Measurements from ENCODE around the gene IFT22. TPM values are rescaled to one million over a fixed set of nuclear protein-coding genes. Genes with fewer than 3 reads are reported as not detected.

IFT22 gene
- total RNA-seq: 41.7 TPM

DNA sequence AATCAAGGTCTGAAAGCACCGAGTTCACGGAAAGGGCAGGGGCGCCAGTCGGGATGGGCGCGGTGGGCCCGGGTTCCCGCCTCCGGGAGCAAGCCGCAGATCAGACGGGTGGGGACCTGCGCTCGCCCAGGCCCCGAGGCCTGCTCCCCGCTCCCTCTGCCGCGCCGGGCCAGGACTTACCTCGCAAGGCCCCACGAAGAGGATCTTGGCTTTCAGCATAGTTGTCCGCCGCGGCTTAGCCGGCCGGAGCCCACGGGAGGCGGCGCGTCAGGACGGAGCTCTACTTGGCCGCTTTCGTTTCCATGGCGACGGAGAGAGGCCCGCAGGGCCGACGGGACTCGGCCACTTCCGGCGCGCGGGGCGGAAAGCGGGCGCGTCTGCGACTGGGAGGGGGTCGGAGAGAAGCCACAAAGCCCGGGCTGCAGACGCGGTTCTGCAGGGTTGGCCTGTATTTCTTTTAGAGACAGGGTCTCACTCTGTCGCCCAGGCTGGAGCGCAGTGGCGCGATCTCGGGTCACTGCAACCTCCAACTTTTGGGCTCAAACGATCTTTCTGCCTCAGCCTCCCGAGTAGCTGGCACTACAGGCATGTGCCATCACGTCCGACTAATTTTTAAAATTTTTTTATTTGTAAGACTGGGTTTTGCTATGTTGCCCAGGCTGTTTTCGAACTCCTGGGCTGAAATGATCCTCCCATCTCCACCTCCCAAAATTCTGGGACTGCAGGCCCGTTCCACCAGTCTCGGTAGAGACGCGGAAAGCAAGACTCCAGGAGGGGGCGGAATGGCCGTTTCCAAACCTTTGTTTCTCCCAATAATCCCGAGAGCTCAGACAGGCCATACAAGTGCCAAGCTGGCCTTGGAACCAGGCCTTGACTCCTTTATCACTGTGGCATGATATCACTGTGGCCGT is at the start of gene IFT22:
IFT22 (minus strand) TSS at position 322 of the 911 bp plus-strand sequence; CDS start at position 219, 103 bp downstream.

DNA sequence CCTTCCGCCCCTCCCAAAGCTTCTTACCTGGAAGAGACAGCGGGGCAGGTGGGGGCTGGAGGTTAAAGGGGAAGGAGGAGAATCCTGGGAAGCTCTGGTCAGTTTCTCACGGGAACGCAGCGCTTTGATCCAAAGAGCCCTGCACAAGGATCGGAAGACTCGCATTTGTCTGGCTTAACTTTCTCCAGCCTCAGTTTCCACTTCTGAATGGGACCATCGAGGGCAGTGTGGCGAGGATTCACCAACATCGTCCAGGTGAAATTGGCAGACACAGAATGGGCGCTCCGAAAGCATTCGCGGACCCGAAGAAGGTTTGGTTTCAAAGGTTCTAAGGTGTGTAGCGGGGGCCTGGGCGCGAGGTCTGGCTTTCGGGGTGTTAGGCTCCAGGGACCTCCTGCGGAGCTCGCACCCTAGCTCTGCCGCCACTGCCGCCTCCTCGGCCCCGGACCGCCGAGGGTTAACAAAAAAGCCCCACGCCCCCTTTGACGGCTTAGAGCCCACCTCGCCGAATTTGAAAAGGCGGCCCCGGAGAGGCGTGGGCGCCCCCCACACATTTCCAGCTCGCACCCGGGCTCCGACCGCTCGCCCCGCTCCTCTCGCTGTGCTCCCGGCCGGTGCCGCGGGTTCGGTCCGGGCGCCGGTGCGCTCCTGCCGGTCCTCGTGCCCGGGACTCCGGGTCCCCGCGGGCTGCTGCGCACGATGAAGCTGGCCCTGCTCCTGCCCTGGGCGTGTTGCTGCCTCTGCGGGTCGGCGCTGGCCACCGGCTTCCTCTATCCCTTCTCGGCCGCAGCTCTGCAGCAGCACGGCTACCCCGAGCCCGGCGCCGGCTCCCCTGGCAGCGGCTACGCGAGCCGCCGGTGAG is 41.0 kb upstream of the IFT22 start, which contains the start of gene COL26A1:
COL26A1 (plus strand) TSS at position 542 of the 862 bp plus-strand sequence; CDS start at position 700, 158 bp downstream.

Other genes with a start within 250 kb of the IFT22 start
- 13.4 TPM for gene TRIM56, start 236.3 kb downstream of the IFT22 start, total RNA-seq
- gene SERPINE1, start 194.7 kb downstream of the IFT22 start, total RNA-seq: 6.8 TPM
- gene AP1S1, start 167.3 kb downstream of the IFT22 start, total RNA-seq: 32.5 TPM
- gene VGF, start 156.2 kb downstream of the IFT22 start, total RNA-seq: 2.2 TPM
- 0.82 TPM for gene NAT16, start 141.5 kb downstream of the IFT22 start, total RNA-seq
- gene MOGAT3, start 120.8 kb downstream of the IFT22 start, total RNA-seq: not detected
- 26.4 TPM for gene PLOD3, start 104.2 kb downstream of the IFT22 start, total RNA-seq
- gene ZNHIT1, start 103.6 kb downstream of the IFT22 start, total RNA-seq: 52.2 TPM
- 5.8 TPM for gene CLDN15, start 84.0 kb downstream of the IFT22 start, total RNA-seq
- 133 TPM for gene FIS1, start 76.7 kb downstream of the IFT22 start, total RNA-seq
- gene COL26A1, start 41.1 kb upstream of the IFT22 start, total RNA-seq: 6.9 TPM